Stimulated activated CD8-positive, alpha-beta memory T cell treated with anti-CD3 and anti-CD28 coated beads, Interleukin-12 subunit alpha, Interleukin-12 subunit beta, amount 100 ng/mL, for 1 hour (primary cell): ENCODE data around the gene HPCA.

Experiments
- DNase-seq: peaks from one replicate; pipeline ENCODE4 v3.0.0-alpha.2; 2020; ENCODE audit warnings: low read depth

HPCA gene

GRCh38 chr1:32886004-32886827, at the start of gene HPCA:
Gene HPCA, plus strand, starts transcription at chr1:32886491. Its CDS starts 2,408 bp downstream, at chr1:32888899.
- no peak for DNase-seq

DNA sequence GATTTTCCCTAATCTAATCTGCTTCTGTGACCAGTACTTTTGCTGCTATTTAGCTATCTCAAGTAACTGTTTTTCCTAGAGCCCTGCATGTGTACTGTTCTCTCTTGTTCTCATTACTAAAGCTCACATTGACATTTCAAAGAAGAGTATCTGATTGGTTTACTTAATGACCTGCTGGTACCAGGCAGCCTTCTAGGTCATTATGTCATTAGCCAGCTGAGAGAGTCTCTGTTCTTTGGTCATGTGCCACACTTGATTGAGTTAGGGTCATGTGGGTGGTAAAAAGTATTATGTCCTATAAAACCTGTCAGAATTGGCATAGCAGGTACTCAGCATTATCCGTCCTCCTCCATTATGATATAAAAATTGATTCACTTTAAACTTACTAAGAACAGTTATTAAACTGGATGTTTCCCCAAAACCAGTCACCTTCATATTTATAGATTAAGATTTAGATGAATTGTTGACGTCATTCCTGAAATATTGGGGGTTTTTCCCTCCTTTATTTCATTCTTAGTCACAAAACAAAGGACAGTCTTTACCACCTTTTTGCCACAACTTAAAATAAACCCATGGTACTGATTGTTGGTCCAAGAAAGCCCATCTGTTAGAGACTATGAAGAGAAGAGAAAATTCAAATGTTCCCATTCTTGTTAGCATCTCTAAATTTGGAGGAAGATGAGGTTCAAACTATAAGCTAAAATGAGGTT, 37.8 kb upstream of the HPCA start:
- no peak for DNase-seq

DNA sequence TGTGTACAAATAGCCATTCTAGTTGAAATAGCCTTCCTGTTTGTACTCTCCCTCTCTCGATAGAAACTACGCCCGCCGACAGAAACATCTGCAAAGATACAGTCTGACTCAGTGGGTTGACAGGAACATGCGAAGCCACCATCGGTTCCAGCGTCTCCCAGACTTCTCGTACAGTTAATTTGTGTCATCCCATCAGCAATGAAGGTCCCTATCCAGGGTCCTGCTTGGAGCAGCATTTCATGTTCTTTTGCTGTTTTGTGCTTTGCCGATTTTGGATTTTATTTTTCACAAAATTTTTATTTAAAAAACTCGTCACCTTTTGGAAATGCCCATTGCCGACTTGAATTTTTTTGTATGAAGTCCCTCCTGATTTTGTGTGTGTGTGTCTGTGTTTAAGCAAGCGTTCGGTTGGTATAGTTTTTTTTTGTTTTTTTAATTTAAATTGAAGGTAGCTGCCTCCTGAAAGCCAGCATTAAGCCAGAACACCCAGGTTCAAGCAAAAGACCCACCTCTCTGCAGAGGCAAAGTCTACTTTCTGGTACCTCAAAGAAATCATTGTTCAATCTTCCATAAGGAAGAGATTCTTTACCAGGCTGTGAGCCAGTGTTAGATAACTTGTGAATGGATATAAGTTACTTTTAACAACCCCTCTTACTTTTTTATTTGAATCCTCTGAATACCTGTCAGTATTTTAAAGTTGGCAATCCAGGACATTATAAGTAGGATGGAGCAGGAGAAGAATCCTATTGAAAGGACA, 30.3 kb upstream of the HPCA start:
- DNase-seq = no peak

DNA sequence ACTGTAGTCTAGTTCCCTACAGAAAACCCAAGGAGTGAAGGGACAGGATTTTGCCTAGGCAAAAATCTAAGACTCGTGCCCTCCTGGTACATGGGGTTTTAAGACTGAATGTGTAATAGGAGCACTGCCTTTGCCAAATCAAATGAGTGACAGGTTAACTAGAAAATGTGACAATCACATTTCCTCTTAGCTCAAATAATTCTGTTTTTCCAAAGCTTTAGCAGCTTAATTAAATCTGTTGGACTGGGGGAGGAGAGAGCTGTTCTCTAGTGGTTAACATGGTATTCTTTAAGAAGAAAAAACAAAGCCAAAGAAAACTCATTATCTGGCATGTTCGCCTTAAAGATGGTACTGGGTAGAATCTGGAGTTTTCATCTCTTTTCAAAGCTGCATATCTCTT, 28.2 kb upstream of the HPCA start:
- no peak for DNase-seq

- no peak for DNase-seq
Measured at GRCh38 chr1:32858791-32859190, 27.5 kb upstream of the HPCA start.

- DNase-seq = no peak
Measured at GRCh38 chr1:32859915-32860314, 26.4 kb upstream of the HPCA start.

DNA sequence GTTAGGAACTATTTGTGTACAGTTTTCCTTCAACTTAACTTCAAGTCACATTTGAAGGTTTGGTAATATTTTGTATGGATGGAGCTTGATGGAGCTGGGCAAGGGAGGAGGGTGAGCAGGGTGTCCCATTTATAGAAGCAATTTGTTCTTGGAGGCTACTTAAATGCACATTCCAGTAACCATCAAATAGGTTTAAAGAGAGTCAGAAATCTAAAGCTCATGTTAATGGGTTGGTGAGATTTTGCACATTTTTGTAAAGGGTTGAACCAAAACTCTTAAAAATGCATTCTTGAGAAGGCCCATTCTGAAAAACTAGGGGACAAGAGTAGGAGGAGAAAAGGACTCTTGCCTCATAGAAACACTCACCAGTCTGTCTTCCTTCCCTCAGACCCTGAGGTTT, 25.7 kb upstream of the HPCA start:
- no peak for DNase-seq

GRCh38 chr1:32861904-32862695, 24.2 kb upstream of the HPCA start:
- no peak for DNase-seq

DNA sequence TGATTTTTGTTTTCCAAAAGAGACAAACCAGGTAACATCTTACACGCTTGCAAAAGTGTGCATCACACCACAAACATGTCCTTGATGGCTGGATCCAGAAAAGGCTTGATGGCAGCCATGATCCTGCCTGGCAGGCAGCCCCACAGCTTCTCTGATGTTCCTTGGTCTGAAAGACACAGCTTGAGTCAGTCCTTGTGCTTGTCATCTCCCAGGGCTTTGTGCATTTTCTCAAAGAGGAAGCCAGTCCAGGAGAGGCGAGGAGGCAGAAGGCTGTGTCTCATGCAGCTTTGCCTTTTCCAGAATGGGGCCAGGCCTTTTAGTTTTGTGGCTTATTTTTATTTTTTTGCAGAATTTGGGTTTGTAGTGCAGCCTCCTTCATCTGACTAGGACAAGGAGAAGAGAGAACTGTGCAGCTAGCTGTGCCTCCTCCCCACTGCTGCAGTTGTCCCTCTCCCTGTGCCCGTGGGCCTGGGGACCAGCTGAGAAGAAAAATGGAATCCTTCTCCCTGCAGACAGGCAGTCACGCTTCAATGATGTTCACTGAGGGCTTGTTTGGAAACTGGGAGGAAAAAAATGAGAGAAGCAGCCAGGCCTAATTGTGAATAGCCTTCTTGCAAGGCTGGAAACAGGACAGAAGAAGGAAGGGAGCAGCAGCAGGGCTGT, 22.9 kb upstream of the HPCA start:
- DNase-seq = no peak

DNA sequence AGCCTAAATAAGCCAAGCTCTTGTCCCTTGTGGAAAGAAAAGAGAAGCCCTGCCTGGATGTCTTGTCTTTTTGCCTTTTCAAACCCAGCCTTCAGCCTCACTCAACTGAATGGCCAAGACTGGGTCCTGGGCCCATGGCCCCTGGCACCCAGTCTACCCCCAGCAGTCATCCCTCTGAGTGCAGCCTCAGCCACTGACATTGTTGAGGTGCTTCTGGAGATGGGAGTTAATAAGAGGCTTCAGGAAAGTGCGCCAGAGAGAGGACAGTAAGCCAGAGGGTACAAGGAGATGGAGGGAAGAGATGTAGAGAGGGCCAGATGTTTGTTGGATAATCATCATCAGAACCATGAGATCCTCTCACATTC, 22.4 kb upstream of the HPCA start:
- DNase-seq = no peak

GRCh38 chr1:32864375-32865019, 21.8 kb upstream of the HPCA start:
- no peak for DNase-seq

DNA sequence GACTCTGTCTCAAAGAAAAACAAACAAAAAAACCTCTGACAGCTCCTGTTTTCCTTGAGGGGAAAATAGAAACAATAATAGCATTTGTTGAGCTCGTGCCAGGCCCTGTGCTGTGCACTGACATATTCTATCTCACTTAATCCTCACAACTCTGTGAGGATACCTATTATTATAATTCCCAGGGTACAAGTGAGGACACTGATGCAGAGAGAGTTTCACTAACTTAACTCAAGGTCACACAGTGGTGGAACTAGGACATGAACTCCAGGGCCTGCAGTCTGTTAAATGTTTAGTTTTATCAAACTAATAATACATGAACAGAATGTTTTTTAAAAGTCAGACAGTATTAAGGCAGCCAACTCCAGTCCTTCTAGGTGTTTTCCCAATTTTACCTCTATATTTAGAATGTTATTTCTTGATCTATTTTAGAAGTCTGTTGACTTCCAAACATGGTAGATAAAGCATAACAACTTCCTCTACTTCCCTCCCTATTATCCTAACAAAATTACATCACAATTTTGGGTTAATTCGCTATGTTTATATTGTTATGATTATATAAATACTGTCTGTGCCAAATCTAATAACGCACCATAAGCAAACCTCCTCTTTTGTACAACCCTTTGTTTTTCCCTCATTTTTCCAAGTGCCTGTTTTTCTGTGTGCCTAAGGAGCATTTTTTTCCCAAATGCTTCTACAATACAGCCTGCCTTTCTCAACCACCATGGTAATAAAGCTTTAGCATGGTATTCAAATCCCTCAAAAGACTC, 20.5 kb upstream of the HPCA start:
- no peak for DNase-seq

- no peak for DNase-seq
Measured at GRCh38 chr1:32867151-32867550, 19.1 kb upstream of the HPCA start.

DNA sequence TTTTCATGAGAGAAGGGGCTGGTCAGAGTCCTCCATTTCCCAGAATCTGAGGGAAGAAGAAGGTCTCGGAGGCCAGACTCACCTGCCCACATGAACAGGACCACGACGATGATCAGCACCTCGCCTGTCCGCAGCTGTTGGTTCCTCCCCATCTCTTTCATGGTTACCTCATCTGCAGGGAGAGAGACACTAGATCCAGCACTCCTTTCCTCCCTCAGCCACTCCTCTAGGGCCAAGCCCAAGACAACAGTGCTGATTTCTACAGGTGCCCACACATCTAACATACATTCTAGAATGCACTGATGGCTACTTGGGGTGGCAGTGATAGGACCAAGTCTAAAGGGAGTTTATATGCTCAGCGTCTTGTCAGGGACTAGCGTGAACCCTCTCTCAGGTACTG, 18.6 kb upstream of the HPCA start:
- no peak for DNase-seq

- DNase-seq = no peak
Measured at GRCh38 chr1:32868085-32868484, 18.2 kb upstream of the HPCA start.

GRCh38 chr1:32868806-32869455, 17.4 kb upstream of the HPCA start:
- no peak for DNase-seq

GRCh38 chr1:32869923-32870614, 16.2 kb upstream of the HPCA start:
- no peak for DNase-seq

- DNase-seq = no peak
Measured at GRCh38 chr1:32870615-32871363, 15.5 kb upstream of the HPCA start, which contains the start of gene FNDC5. Gene FNDC5, minus strand, starts transcription at chr1:32870912.
